Left lung (tissue), 10 donors: ENCODE data around the gene IFNE. TPM values are rescaled to one million over a fixed set of nuclear protein-coding genes. Genes with fewer than 3 reads are reported as not detected.
A peak's percentile ranks its signal among the peaks of the same experiment; 100 is the strongest.
"Not testable (repeated sequence)": the region's sequence is repeated elsewhere in the genome, so short reads cannot be mapped to it uniquely, and the experiment has no call there.

Experiments used
- ATAC-seq: fragments of 200-7000 bp; cut with Tn5 transposase; one replicate; pipeline ENCODE4 v1.9.1; 2020; ENCODE audit warnings: moderate library complexity
- DNase-seq, 4 donors: peaks; one replicate each; pipeline ENCODE4 v3.0.0-alpha.2; 2013 to 2020
- H3K27ac ChIP-seq, 2 donors: fragments of 200-600 bp; sonication (generic) in 1 of 2; one replicate each; pipeline versions ENCODE4 v1.5.0 to v1.8.0; 2020 to 2021
- H3K27me3 ChIP-seq, 2 donors: fragments of 200-600 bp; sonication (generic) in 1 of 2; one replicate each; pipeline versions ENCODE4 v1.5.0 to v1.8.0; 2020 to 2021
- H3K36me3 ChIP-seq, 2 donors: fragments of 200-600 bp; sonication (generic) in 1 of 2; one replicate each; pipeline versions ENCODE4 v1.5.0 to v1.8.0; 2020 to 2021
- H3K4me1 ChIP-seq, 2 donors: fragments of 200-600 bp; one replicate each; pipeline ENCODE4 v1.8.0; 2021
- H3K4me3 ChIP-seq, 2 donors: fragments of 200-600 bp; sonication (generic) in 1 of 2; one replicate each; pipeline versions ENCODE4 v1.5.0 to v1.8.0; 2020 to 2021; ENCODE audit warnings: mild to moderate bottlenecking in 1 of 2
- H3K9me3 ChIP-seq, 2 donors: fragments of 200-600 bp; sonication (generic) in 1 of 2; one replicate each; pipeline versions ENCODE4 v1.5.0 to v1.8.0; 2020 to 2021
- intact Hi-C, 2 donors: fragments of 100-400 bp; cut with DNase I; formaldehyde crosslinking; loops; one replicate each; pipeline versions ENCODE4 v1.11.2 to v1.14.2; 2022
- polyA plus RNA-seq, 6 donors: library from polyadenylated mRNA; unstranded; fragments of 120-200 nt; gene quantifications; one replicate each; pipeline ENCODE4 v1.2.1, GENCODE V29; 2013; ENCODE audit not compliant: insufficient read length in 6 of 6
- total RNA-seq, 2 donors: library from RNA; stranded (reverse); fragmentation: NEBNext Ultra II Directional; extraction: Animal tissue kit (Norgen Biotek cat#: 25700); gene quantifications; one replicate each; pipeline ENCODE4 v1.2.1, GENCODE V29; 2021
- TF ChIP-seq, protein P1 (sequence below), 2 donors: fragments of 200-600 bp; sonication (generic) in 1 of 2; IDR thresholded peaks; one replicate each; pipeline versions ENCODE4 v1.5.0 to v1.8.0; 2021; ENCODE audit warnings: antibody characterized with exemption in 2 of 2
- donor health status: DM: no; HTN: yes; CAD: no.
- donor health status: DM: no; HTN: no; CAD: no.

IFNE gene
- total and polyA plus RNA-seq, 8 donors, result 0.10 to 0.58 (median 0.20) TPM; not detected in 2

DNA sequence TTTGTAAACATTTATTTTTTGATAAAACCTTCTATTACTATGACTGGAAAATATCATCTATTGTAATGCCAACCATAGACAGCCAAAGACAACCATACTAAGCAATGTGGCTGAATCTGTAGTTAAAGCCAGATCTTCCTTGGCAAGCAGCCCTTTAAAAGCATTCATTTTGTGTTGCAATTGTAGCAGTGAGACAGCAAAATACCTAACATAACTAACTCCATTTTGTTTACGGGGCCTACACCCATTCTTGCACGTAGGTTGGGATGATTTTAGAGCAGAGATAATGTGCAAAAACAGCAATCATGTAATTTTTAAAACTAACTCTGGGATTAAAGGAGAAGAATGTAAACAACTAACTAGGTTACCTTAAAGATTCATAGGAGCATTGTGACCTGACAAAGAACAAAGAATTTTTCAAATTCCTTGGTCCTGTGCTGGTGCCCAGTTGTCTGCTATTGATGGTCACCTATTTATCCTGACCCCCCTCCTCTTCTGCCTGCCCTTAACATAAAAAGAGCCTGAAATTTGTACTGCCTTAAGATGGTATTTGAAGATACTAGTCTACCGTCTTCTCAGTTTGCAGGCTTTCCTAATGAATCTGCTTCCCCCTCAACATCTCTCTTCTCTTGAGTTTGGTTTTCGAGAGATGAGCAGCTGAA is 31.2 kb downstream of the IFNE start:
- no peak overlapping the region for H3K4me3 ChIP-seq
- TF ChIP-seq, protein P1, sequence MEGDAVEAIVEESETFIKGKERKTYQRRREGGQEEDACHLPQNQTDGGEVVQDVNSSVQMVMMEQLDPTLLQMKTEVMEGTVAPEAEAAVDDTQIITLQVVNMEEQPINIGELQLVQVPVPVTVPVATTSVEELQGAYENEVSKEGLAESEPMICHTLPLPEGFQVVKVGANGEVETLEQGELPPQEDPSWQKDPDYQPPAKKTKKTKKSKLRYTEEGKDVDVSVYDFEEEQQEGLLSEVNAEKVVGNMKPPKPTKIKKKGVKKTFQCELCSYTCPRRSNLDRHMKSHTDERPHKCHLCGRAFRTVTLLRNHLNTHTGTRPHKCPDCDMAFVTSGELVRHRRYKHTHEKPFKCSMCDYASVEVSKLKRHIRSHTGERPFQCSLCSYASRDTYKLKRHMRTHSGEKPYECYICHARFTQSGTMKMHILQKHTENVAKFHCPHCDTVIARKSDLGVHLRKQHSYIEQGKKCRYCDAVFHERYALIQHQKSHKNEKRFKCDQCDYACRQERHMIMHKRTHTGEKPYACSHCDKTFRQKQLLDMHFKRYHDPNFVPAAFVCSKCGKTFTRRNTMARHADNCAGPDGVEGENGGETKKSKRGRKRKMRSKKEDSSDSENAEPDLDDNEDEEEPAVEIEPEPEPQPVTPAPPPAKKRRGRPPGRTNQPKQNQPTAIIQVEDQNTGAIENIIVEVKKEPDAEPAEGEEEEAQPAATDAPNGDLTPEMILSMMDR (IDR thresholded peaks at IDR 0.05), result no peak
- DNase-seq, result no peak
- intact Hi-C loops, result no loop called here
- H3K9me3 ChIP-seq, result no peaks in the 10 kb centered on the region
- no peak overlapping the region for H3K27ac ChIP-seq
- no peaks in the 10 kb centered on the region for H3K36me3 ChIP-seq
- no peaks in the 10 kb centered on the region for H3K4me1 ChIP-seq
- H3K27me3 ChIP-seq, result peaks cover 4 to 7% of the 10 kb centered on the region in 2 donors
- ATAC-seq, result no peak

DNA sequence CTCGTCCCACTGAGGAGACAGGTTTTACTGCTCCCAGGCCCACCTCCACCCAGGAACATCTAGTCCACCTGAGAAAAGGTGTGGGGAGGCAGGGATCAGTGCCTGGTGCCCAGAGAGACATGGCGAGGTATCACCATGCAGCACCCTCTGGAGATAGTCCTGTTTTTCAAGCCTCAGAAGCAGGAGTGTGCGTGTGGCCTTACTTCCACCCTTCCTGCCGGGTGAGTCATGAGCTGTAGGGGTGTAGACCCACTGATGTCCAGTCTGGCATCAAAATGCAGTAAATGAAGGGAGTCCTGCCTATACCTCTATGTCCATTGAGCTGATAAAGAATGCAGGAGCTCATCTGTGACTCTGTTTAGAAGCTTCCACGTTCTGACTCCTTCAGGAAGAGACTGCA is 32.8 kb downstream of the IFNE start:
- H3K4me3 ChIP-seq, H3K4me1 ChIP-seq, DNase-seq, intact Hi-C loops, H3K9me3 ChIP-seq, H3K27ac ChIP-seq, H3K27me3 ChIP-seq, H3K36me3 ChIP-seq, ATAC-seq: not testable (repeated sequence)

DNA sequence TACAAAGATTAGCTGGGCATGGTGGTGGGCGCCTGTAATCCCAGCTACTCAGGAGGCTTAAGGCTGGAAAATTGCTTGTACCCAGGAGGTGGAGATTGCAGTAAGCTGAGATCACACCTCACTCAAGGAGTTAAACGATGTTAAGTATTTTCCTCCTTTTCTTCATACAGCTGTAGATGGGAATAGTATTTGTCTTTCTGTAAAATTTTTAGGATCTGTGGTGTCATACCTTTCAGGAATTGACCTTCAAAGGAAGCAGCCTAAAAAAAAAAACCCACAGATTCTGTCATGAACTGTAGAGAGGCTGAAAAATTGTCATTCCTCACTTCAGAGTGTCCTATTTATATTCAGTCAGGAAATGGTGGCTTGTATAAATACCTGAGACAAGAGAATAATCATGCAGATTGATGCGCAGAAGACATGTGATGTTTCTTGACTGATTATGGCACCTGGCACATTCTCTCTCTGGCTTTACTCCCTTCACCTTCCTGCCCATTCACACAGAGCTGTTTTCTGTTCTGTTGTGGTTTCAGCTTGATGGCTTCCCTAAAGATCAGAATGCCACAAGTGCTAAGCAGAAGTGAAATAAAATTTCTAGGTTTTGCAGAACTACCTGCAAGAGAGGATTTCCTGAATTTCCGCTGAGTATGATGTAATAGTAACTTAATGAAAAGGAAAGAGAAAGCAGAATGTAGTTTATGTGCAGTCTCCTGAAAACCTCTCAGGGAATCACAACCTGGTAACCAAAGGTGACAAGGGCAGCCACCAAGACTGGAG is 38.1 kb downstream of the IFNE start:
- no peak for DNase-seq

DNA sequence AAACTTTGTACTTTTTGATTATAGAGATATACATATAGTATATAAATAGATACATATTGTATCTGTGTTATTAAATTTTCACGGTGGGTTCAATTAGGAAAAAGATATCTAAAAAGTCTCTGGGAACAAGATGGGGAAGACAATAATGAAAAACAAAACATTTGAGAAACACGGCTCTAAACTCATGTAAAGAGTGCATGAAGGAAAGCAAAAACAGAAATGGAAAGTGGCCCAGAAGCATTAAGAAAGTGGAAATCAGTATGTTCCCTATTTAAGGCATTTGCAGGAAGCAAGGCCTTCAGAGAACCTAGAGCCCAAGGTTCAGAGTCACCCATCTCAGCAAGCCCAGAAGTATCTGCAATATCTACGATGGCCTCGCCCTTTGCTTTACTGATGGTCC is 42.0 kb downstream of the IFNE start, which contains the start of gene IFNA1:
TSS of gene IFNA1 (plus strand) at position 301 of the 400 bp plus-strand sequence. CDS start at position 370, 69 bp downstream.
- no peak for ATAC-seq
- Histone ChIP-seq H3K36me3 (no peaks in the 10 kb centered on the region), H3K9me3 (no peaks in the 10 kb centered on the region), H3K4me1 (peaks cover 0 to 5% of the 10 kb centered on the region in 2 donors), H3K27ac (no peak within 1 kb of the TSS), H3K4me3 (no peak within 1 kb of the TSS), H3K27me3 (peaks cover 0 to 16% of the 10 kb centered on the region in 2 donors)
- intact Hi-C loops, result no loop called here
- TF ChIP-seq, protein P1 (IDR thresholded peaks at IDR 0.05), result no peak
- DNase-seq, result no peak

More for the DNA sequence above, 38.1 kb downstream of the IFNE start:
- H3K27ac ChIP-seq, result peak overlapping the region in 1 of 2 donors; percentile 31
- no peak for ATAC-seq
- no peaks in the 10 kb centered on the region for H3K36me3 ChIP-seq
- H3K27me3 ChIP-seq, result peaks cover 4 to 15% of the 10 kb centered on the region in 2 donors
- no peaks in the 10 kb centered on the region for H3K9me3 ChIP-seq
- TF ChIP-seq, protein P1 (IDR thresholded peaks at IDR 0.05), result no peak
- intact Hi-C loops, result no loop called here
- peaks cover 0 to 5% of the 10 kb centered on the region in 2 donors for H3K4me1 ChIP-seq
- H3K4me3 ChIP-seq, result no peak overlapping the region

DNA sequence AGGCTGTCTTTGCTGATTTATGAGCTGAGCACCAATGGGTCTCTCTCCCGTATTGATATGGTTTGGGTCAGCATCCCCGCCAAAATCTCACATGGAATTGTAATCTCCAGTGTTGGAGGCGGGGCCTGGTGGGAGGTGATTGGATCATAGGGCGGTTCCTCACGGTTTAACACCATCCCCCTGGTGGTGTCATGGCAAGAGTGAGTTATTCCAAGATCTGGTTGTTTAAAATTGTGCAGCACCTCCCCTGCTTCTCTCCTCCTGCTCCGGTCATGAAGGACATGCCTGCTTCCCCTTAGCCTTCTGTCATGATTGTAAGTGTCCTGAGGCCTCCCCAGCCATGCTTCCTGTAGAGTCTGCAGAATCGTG is 47.1 kb downstream of the IFNE start:
- H3K27ac ChIP-seq, intact Hi-C loops, H3K36me3 ChIP-seq, DNase-seq, ATAC-seq, H3K4me3 ChIP-seq, H3K4me1 ChIP-seq, H3K9me3 ChIP-seq: not testable (repeated sequence)
- peaks cover 0 to 22% of the 10 kb centered on the region in 2 donors for H3K27me3 ChIP-seq
